Measurements from ENCODE around the gene RBBP8NL.

RBBP8NL gene

DNA sequence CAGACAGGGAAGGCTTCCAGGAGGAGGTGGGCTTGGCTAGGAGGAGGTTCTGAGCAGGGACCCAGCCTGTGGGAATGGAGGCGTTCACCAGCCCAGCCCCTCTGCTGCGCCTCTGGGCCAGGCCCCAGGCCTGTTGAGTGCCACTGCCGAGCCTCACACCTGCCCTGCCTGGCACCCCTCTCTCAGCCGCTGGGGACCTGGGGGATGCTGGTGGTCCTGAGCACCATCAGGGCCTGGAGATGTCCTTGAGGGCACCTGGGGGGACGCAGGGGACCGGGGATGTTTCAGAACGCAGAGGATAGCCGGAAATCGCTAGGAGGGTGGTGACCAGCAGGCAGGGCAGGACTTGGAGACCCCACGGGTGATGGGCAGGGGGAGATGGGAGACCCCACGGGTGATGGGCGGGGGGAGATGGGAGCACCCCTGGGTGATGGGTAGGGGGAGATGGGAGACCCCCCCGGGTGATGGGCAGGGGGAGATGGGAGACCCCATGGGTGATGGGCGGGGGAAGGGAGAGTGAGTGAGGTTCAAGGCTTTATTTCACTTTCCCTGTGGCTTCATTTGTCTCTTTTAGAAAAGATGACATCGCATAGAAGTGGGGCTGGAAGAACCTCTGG is 35.7 kb upstream of the RBBP8NL start:
- no peak for DNase-seq (ENCODE audit: low read depth)

GRCh38 chr20:62461834-62462233 is 34.5 kb upstream of the RBBP8NL start:
- no peak for DNase-seq (ENCODE audit: low read depth)

DNA sequence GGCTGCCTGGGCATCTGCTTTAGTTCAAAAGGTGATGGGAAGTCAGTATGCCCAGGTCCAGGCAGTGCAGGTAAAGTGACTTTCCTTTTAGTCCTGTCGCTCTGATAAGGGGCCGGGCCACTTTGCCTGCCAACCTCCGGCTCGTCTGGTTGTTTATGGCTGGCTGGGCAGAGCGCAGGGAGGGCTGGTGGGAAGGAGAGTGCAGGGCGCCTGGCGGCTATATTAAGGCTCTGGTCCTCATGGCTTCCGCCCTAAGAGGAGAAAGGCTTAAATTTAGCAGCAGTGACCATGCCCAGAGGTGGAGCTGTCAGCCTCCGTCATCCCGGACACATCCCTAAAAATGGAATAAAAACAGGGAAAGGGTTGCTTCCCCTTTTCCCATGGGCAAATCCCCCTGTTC is 33.8 kb upstream of the RBBP8NL start:
- DNase-seq (ENCODE audit: low read depth): no peak

DNA sequence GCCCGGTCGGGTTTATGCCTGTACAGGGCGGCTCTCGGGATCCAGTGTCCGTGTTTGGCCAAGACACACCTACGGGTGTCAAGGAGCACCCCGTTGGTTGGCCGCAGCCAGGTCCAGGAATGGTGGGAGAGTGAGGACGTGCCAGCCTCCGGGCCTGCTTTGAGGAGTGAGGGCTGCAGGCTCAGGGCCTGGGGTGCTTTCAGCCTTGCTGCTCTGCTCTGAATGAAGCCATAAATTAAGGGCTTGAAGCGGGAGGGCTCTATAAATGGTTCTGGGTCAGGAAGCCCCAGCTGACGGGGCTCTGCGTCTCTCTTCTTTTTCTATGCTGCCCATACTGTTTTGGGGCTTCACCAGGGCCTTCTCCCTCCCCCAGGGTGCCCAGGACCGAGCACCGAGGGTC is 33.3 kb upstream of the RBBP8NL start:
- DNase-seq (ENCODE audit: low read depth): no peak

DNA sequence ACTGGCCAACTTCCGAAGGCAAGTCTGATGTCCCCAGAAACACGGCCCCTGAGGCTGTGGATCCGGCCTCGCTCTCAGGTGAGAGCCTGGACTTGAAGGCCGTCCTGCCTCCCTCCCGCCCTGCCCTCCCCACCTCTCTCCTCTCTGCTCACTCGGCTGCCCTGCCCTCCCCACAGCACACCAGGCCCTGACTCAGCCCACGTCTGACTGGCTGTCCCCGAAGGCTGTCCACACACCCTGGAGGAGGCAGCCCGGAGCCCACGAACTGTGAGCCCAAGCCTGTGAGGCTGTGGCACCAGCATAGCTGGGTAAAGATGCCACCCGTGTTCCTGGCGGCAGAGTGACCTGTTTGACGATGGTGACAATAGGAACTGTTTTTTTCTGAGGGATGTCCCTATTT is 32.1 kb upstream of the RBBP8NL start:
- no peak for DNase-seq (ENCODE audit: low read depth)

- DNase-seq (ENCODE audit: low read depth): no peak
Observed at GRCh38 chr20:62458275-62459251, 31.2 kb upstream of the RBBP8NL start.

- no peak for DNase-seq (ENCODE audit: low read depth)
Observed at GRCh38 chr20:62457831-62458230, 30.5 kb upstream of the RBBP8NL start.

DNA sequence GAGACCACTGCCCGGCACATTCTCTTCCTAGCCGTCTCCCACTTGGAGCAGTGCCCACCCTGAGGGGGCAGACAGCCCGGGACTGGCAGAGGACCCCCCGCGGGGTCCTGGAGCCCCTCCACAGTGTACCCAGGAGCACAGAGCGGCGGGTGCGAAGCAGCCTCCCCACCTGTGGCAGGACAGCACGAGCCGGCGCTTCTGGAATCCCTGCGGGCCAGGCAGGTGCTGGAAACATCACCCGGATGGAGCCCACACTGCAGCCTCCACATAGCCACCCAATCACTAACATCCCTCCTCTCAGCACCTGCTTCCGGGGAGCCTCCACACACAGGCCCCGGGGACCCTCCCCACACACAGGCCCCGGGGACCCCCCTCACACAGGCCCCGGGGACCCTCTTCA is 29.8 kb upstream of the RBBP8NL start:
- DNase-seq (ENCODE audit: low read depth): no peak

GRCh38 chr20:62455929-62456328 is 28.6 kb upstream of the RBBP8NL start:
- no peak for DNase-seq (ENCODE audit: low read depth)

GRCh38 chr20:62454904-62455636 is 27.7 kb upstream of the RBBP8NL start:
- DNase-seq (ENCODE audit: low read depth): no peak

DNA sequence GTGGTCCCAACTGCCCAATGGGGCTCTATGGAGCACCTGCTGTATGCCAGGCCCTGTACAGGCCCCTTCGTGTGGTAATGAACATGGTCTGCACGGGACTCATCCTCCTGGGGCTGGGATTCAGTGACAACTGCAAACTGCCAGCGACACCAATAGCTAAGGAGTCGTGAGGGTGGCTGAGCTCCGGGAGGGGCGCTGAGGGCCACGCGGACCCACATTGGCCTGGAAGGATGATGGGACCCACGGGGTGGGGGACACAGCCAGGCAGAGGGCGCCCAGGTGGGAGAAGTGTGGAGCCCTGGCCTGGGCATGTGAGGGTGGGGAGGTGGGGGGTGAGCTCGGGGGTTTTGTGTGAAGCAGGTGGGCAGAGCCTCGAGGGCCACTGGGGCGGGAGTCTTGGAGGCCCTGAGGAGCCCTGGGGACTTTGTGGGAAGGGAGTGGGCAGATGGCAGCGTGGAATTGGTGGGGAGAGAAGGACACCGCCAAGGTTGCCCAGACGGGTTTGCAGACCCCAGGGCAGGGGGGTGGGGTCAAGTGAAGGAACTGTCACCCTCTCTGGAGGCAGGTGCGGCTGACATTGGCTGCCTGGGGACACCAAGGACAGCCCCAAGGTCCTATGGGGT is 26.0 kb upstream of the RBBP8NL start:
- no peak for DNase-seq (ENCODE audit: low read depth)

DNA sequence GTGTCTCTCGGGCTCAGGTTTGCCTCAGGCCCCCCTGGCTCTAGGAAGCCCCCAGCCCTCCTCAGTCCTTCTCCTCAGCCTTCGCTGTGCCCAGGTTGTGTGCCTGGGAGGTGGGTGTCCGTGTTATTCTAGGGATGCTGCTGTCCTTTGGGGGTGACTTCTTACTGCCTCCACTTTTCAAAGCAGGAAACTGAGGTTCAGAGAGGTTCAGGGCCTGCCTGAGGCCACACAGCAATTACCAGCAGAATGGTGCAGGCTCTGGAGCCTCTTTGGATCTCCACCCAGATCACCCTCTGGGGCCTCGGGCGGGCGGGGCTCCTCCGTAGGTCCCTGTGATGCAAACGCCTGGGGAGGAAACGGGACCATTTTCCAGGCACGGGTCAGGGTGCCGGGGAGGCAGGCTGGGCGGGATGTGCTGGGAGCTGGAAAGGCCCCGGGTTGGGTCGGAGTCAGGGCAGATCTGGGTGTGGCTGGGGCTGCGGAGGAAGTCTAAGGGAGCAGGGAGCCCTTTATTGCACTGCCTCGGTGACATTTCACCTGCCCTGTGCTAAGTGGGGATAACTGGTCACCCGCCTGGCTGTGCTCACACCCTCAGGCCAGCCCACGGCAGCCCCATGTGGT is 25.2 kb upstream of the RBBP8NL start:
- no peak for DNase-seq (ENCODE audit: low read depth)

DNA sequence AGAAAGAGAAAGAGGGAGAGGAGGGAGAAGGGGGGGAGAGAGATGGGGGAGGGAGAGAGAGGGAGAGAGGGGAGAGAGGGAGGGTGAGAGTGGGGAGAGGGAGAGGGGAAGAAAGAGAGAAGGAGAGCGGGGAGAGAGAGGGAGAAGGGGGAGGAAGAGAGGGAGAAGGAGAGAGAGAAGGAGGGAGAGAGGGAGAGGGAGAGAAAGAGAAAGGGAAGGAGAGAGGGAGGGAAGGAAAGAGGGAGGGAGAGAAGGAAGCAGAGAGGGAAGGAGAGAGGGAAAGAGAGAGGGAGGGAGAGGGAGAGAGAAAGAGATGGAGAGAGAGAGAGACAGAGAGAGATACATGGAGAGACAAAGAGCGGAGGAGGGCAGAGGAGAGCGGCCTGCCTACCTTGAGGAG is 24.6 kb upstream of the RBBP8NL start:
- DNase-seq (ENCODE audit: low read depth): no peak

DNA sequence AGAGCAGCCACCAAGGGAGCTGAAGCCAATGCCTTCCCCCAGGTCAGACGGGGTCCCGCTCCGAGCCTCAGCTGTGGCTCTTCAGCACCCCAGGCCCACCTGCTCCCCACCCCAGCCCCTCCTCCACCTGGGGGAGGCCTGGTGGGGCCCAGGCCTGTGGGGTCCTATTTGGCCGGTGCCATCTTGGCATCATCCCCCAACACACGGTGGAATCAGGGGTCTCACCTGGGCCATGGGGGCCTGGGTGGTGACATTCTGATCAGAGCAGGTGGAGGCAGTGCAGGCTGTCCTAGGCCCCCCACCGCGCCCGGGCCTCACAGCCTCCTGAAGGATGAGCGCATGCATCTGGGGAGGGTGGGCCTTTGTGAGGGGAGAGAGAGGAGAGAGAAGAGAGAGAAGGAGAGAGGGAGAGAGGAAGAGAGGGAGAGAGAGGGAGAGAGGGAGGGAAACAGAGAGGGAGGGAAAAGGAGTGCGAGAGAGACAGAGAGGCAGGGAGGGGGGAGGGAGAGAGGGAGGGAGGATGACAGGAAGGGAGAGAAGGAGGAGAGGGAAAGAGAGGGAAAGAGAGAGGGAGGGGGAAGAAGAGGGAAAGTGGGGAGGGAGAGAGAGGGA is 23.9 kb upstream of the RBBP8NL start:
- no peak for DNase-seq (ENCODE audit: low read depth)

- no peak for DNase-seq (ENCODE audit: low read depth)
Observed at GRCh38 chr20:62449951-62450691, 22.8 kb upstream of the RBBP8NL start.

- DNase-seq (ENCODE audit: low read depth): no peak
Observed at GRCh38 chr20:62448788-62449187, 21.4 kb upstream of the RBBP8NL start.

DNA sequence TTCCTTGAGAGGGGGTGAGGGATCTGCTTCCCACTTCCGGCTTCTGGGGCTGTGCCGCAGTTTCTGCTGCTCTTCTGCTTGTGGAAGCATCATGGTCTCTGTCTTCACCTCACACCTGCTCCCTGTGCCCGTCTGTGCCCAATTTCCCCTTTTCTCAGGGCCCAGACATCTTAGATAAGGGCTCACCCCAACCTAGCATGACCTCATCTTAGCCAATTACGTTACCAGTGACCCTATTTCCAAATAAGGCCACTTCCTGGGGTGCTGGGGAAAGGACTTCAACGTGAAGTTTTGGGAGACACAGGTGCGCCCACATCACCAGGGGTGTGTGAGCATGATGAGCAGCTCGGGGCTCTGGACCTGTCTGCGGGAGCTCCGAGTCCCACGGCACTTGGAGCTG is 20.7 kb upstream of the RBBP8NL start:
- DNase-seq (ENCODE audit: low read depth): no peak

DNA sequence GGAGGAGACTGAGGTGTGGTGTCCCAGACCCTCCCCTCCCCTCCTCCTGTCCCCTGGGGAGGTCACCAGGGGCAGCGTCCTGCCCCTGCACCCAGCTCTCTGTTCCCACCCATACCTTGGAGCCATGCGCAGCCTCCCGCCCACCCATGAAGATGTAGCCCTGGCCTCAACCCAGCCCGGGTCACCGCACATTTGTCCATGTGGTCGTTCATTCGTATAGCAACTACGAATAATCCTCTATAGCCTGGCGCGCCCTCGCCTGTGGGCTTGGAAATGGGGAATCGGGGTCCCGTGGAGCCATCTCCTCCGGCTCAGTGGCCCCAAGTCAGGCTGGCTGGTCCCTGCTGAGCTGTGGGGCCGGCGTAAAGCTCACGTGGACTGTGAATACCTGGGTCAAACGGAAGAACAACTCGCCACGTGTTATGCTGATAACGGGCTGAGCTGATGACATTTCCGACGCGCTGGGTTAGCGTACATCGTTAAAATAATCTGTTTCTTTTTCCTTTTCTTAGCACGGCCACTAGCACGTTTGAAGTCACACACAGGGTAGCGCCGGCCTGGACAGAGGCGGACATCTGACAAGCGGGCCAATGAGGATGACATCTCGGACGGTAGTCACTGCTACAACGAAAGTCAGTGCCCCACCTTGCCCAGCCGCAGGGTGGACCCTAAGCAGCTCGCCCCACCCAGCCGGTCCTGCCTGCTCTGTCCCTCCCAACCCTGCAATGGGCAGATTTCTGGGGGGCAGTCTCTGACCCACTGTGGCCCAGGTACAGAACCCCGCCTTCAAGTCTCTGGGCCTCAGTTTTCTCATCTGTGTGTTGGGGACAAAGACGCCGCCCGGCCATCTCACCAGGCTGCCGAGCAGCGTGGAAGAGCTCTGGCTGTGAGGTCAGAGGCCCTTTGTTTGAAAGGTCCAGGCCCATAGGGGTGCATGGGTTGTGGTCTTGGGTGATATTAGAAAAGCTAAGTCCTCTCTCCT is 19.8 kb upstream of the RBBP8NL start:
- no peak for DNase-seq (ENCODE audit: low read depth)

DNA sequence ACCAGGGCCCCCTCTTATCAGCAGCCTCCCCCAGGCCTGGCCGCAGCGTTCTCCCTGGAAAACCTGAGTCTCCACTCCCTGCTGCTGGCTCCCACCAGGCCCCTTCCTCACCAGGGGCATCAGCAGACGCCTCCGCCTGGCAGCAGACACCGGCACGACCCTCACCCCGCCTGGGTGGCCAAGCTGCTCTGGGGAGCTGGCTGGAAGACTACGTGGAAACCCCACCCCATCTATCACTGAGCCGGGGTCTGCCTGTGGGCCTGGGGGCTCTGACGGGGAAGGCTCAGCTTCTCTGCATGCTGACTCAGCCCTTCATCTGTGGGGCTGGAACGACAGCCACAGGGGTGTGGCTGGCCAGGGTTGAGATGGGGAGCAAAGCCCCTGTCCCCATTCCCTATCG is 19.1 kb upstream of the RBBP8NL start:
- no peak for DNase-seq (ENCODE audit: low read depth)
